CD4-positive, alpha-beta T cell treated with Interleukin-10 for 1 hour (primary cell): Measurements from ENCODE around the gene CDK5.
A peak's percentile ranks its signal among the peaks of the same experiment; 100 is the strongest.

ENCODE experiments used
- DNase-seq: peaks from one replicate; pipeline ENCODE4 v3.0.0-alpha.2; 2020

The CDK5 gene

DNA sequence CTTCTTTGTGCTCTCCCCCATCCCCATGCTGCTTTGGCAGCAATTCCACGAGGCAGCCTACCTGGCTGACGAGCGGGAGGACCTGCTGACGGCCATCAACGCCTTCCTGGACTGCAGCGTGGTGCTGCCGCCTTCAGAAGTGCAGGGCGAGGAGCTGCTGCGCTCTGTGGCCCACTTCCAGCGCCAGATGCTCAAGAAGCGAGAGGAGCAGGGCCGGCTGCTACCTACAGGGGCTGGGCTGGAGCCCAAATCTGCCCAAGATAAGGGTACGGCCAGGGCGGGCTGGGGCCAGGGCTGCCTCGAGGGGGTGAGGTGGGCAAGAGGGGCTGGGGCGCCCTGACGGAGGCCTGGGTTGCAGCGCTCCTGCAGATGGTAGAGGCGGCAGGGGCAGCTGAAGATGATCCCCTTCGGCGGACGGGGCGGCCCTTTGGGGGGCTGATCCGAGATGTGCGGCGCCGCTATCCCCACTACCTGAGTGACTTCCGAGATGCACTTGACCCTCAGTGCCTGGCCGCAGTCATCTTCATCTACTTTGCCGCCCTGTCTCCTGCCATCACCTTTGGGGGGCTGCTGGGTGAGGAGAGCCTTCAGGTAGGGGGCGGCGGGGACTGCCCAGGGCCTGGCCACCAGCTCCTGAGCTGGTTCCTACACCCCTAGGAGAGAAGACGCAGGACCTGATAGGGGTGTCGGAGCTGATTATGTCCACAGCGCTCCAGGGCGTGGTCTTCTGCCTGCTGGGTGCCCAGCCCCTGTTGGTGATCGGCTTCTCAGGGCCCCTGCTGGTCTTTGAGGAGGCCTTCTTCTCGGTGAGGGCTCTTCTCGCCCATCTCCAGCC lies 13.6 kb upstream of the CDK5 start:
- no peak for DNase-seq

- DNase-seq = no peak
Measured at GRCh38 chr7:151070574-151070960, 12.9 kb upstream of the CDK5 start.

DNA sequence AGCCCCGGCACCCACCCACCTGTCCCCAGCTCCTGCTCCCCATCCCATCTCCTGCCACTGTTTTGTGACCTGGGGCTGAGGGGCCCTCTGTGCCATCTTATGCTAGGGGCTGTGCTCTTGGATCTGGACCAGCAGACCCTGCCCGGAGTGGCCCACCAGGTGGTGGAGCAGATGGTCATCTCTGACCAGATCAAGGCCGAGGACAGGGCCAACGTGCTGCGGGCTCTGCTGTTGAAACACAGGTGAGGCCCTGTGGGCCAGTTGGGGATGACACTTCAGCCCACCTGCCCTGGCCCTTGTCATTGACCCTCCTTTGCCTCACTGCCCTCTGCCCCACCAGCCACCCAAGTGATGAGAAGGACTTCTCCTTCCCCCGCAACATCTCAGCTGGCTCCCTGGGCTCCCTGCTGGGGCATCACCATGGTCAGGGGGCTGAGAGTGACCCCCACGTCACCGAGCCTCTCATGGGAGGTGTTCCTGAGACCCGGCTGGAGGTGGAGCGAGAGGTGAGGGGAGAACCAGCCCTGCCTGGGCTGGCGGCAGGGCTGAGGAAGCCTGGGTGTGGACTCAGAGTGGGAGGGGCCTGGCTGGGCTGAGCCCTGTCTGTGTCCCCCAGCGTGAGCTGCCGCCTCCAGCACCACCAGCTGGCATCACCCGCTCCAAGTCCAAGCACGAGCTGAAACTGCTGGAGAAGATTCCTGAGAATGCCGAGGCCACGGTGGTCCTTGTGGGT lies 12.3 kb upstream of the CDK5 start:
- no peak for DNase-seq

DNA sequence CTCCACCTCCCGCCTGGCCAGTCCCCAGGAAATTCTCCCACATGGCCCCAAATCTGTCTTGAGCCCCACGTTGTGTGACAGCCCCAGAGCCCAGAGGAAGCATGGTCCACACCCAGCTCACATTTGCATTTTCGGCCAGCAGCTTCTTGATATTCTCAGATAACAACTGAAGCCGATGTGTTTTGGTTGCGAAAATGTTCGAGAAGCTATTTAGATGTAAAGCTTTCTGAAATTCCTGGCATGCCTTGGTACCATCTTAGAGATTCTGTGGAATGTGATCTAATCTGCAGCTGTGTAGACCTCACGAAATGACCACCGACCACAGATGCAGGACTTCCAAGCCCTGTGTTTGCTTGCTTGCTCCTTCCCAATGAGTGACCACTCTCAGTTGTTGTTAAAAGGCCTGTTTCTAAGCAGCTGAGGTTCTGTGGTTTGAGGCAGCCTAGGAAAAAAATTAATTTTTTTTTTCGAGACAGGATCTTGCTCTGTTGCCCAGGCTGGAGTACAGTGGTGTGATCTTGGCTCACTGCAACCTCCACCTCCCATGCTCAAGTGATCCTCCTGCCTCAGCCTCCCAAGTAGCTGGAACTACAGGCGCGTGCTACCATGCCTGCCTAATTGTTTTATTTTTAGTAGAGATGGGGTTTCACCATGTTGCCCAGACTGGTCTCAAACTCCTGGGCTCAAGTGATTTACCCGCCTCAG lies 10.5 kb upstream of the CDK5 start:
- DNase-seq = no peak

GRCh38 chr7:151066273-151066974 lies 8.7 kb upstream of the CDK5 start:
- DNase-seq = no peak

- no peak for DNase-seq
Measured at GRCh38 chr7:151065516-151065915, 7.8 kb upstream of the CDK5 start.

GRCh38 chr7:151064993-151065392 lies 7.3 kb upstream of the CDK5 start:
- DNase-seq = no peak

DNA sequence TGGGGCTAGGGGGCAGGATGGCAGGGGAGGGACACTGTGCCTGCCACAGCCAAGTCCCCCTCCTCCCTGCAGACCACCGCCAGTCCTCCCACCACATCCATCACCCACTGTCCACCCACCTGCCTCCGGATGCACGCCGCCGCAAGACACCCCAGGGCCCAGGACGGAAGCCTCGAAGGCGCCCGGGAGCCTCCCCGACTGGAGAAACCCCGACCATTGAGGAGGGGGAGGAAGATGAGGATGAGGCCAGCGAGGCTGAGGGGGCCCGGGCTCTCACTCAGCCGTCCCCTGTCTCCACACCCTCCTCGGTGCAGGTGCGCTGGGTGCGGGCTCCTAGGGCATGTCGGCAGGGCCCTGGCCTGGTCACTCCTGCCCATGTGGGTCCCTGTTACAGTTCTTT lies 6.8 kb upstream of the CDK5 start:
- DNase-seq = no peak

DNA sequence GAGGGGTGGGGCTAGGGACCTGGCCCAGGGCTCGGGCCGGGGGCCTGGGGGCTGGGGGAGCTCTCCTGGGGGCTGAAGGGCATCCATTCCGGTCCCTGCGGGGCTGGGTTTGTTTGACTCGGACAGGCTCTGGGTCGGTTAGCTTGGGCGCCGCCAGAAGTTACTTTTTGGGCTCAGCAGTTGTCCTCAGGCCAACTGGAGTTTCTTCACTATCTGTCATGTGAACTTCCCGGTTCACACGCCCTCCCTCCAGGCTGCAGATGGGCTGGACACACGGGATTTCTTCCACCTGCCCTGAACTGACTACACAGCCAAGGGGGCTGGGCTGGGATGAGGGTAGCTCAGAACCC lies 5.5 kb upstream of the CDK5 start:
- DNase-seq = no peak

DNA sequence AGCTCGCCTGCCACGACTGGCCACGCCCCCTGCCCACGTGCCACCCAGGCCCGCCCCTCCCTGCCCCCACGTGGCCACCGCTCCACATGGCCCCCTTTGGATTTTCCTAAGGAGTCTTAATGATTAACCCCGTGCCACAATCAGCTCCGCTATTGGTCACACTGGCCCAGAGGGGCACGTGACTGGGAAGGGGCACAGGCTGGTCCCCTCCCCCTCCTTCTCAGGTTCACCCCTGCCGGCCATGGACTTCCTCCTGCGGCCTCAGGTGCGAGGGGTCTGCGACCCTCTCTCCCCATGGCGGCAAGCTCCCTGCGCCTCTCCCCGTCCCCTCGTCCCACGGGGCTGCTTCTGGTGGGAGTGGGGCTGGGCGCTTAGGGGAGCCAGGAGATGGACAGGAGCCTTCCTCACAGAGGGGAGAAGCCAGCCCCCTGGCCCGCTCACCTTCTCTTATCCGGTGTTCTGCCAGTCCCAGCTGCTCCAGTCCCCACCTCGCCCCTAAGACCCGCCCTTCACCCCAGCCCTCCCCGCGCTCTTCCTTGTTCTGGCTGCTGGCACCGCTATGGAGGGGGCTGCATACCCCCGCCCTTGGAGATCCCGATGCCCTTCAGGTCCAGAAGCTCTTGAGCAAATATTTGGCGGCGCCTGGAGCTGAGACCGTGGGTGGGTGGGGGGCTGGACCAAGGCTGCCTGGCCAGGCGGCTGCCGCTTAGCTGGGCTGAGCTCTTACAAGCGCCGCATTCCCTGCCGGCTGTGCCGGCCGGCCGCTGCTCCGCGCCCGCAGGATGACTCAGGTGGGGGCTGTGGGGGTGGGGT lies 4.9 kb upstream of the CDK5 start:
- DNase-seq = no peak

DNA sequence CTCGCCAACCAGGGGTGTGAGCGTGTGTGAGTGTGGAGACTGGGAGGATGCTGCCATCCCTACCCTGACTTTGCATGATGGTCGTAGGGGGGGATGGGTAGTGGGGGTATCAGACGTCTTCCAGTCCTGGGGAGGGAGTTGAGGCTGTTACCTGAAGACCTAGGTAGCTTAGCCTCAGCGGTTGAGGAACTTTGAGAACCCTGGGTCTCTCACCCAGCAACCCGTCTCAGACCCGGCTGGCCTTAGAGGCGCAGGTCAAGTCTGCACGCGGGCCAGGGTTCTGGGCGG lies 4.4 kb upstream of the CDK5 start:
- no peak for DNase-seq

DNA sequence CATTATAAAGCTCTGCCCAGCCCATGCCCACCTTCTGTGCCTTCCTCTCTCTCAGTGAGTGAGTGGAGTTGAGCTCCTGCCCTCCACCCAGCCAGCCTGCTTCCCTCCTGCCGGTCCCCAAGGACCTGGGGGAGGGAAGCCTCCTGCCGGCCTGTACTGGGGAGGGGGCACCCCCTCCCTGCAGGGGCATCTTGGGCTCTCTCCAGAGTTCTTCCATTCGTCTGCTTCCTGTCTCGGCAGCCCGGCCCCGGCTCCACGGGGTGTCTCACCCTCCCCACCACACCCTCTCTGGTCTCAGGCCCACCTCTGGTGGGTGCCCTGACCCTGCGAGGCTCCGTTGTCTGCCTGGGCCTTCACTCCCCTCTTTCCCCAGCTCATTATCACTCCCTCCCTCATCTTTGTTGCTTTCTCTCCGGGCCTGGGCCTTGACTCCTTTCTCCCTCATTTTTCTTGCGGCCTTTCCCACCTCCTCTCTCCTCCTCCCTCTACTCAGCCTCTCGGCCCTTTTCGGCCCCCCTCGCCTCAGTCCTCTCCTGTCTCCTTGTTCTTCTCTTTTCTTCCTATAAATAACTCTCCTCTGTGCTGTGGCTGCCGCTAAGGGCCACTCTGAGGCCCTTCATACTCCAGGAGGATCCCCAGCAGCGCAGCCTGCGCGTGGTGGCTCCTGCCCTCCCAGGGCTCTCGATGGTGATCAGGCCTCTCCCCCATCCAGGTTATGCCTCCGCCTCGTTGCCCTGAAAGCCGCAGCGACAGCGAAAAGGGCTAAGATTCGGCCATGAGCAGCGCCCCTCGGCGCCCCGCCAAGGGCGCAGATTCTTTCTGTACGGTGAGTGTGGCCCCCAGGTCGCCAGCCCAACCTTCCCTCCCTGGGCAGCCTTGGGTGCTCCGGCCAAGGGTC lies 3.8 kb upstream of the CDK5 start:
- no peak for DNase-seq

- no peak for DNase-seq
Measured at GRCh38 chr7:151060416-151061212, 2.9 kb upstream of the CDK5 start.

GRCh38 chr7:151060113-151060415 lies 2.4 kb upstream of the CDK5 start:
- no peak for DNase-seq

DNA sequence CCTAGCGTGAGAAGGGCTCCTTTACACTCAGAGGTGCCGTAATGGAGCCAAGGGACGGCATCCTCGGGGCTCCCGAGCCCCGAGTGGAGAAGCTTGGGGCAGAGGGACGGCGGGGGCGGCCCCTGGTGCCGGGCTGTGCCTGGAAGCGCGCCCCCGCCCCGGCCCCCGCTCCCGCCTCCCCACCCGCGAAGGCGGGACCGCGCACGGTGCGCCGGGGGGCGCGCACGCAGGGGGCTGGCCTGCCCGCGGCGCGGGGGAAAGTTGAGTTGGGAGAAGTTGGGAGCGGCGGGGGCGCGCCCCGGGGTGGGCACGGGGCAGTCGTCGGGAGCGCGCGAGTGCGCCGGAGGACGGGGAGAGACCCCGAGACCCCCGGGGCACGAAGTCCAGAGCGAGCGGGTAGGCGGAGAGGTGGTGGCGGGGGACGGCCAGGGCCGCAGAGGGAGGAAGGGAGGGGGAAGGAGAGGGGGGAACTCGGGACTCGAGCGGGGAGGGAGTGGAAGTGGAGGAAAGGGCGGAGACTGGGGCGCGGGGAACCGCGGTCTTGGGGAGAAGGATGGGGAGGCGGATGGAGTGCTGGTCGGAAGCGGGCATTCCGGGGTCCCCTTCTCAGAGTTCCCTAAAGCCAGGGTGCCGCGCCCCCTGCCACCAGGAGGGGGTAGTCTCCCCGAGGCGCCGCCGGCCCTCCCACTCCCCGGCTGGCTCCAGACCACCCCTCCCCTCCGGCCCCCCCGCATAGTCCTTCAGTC lies 1.8 kb upstream of the CDK5 start, which contains the start of gene SLC4A2:
SLC4A2 (plus strand) TSS at position 223 of the 746 bp plus-strand sequence. CDS start 2,399 bp downstream, outside the sequence.
- DNase-seq = peak; percentile 75

GRCh38 chr7:151058781-151059366 lies 1.2 kb upstream of the CDK5 start:
- peak; percentile 24 for DNase-seq

- peak; percentile 99 for DNase-seq
Measured at GRCh38 chr7:151057989-151058780, 488 bp upstream of the CDK5 start.

DNA sequence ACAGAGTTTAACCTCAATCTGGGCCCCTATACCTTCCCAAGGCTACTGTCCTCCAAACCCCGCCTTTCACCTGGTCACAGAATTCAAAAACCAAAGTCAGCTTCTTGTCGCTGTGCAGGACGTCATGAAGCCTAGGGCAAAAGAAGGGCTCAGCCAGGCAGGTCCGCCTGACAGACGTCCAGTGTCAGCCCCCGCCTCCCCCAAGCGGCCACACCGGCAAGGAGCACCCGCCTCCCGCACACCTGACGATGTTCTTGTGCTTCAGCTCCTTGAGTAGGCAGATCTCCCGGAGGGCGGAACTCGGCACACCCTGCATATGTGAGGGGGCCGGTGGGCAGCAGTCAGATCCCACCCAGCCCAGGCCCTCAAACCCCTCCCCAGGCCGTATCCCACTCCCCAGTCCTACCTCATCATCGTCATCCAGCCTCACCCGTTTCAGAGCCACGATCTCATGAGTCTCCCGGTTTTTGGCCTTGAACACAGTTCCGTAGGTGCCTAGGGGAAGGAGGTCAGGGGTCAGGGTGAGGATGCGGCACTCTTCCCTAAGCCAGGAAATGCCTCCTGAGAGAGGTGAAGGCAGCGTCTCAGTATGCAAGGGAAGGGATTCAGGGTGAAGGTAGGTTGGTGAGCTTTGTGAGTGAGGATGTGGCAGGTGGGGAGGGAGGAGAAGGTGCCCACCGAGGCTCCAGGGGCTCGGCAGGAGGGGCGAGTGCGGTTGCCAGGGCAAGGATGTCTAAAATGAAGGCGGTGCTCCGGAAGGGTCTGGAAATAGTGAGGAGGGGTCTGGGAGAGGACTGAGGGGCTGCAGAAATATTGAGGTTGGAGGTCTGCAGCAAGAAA lies 811 bp downstream of the CDK5 start:
- no peak for DNase-seq
